Measurements from ENCODE around the gene OPRL1.
"Not testable (repeated sequence)": the region's sequence is repeated elsewhere in the genome, so short reads cannot be mapped to it uniquely, and the experiment has no call there.

The OPRL1 gene

DNA sequence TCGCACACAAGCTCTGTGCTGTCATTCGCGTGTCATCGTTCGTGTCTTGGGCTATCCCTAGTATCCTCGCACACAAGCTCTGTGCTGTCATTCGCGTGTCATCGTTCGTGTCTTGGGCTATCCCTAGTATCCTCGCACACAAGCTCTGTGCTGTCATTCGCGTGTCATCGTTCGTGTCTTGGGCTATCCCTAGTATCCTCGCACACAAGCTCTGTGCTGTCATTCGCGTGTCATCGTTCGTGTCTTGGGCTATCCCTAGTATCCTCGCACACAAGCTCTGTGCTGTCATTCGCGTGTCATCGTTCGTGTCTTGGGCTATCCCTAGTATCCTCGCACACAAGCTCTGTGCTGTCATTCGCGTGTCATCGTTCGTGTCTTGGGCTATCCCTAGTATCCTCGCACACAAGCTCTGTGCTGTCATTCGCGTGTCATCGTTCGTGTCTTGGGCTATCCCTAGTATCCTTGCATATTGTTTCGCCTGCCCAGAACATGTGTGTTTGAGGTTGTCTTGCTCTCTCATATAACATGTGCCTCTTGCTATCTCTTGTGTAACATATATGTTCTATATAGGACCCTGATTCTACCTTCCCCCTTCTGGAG is 7.4 kb downstream of the OPRL1 start:
- DNase-seq (ENCODE audit: low read depth): not testable (repeated sequence)

DNA sequence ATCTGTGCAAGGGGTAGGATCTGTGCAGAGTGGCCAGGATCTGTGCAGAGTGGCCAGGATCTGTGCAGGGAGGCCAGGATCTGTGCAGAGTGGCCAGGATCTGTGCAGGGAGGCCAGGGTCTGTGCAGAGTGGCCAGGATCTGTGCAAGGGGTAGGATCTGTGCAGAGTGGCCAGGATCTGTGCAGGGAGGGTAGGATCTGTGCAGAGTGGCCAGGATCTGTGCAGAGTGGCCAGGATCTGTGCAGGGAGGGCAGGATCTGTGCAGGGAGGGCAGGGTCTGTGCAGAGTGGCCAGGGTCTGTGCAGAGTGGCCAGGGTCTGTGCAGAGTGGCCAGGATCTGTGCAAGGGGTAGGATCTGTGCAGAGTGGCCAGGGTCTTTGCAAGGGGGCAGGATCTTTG is 8.7 kb downstream of the OPRL1 start:
- not testable (repeated sequence) for DNase-seq (ENCODE audit: low read depth)

DNA sequence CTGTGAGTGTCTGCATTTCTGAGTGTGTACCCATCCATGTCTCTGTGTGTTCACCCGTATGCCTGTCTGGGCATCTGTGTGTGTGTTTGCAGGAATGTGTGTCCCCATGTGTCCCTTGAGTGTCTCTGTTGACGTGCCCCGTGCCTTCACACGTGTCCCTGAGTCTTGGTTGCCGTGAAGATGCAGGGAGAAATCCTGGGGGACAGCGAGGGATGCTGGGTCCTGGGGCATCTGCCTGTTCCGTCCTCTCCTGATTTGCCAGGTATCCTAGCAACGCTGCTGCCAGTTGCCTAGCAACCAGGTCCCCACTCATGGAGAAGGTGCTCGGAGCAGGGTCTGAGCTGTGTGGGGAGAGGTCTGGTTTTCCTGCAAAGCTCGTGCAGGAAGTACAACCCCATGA is 10.3 kb downstream of the OPRL1 start:
- DNase-seq (ENCODE audit: low read depth): no peak

DNA sequence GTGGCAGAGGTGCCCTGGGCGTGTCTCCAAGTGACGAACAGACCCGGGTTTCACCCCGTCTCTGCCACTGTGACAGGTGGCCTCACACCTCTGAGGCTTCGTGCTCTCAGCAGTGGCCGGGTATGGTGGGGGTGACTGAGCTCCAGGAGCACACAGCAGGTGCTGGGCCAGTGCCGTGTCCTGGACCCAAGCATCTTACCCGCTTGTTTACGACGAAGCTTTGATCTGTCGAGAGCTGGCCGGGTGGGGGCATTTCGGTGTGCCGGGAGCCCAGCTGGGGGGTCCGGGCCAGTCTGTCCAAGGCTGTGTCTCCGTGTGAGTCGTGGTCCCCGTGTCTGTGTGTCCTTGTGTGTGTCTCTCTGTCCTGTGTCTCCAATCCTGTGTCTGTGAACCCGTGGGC is 11.5 kb downstream of the OPRL1 start:
- DNase-seq (ENCODE audit: low read depth): no peak

DNA sequence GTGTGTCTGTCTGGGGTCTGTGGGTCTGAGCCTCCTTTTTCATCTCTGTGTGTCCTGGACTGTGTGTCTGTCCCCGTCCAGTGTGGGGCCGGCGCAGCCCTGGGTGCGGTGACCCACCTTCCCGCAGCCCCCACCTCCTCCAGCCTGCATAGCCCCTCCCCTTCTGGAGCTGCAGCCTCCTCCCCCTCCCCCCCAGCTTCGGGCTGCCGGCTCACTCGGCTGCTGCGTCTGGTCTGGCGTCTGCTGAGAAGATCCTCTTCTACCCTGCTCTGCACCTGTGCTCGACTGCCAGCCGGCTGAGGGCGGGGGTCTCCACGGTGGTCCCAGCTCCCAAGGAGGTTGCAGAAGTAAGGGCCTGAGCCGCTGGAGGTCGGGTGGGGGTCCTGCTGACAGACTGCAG is 11.9 kb downstream of the OPRL1 start:
- DNase-seq (ENCODE audit: low read depth): no peak

DNA sequence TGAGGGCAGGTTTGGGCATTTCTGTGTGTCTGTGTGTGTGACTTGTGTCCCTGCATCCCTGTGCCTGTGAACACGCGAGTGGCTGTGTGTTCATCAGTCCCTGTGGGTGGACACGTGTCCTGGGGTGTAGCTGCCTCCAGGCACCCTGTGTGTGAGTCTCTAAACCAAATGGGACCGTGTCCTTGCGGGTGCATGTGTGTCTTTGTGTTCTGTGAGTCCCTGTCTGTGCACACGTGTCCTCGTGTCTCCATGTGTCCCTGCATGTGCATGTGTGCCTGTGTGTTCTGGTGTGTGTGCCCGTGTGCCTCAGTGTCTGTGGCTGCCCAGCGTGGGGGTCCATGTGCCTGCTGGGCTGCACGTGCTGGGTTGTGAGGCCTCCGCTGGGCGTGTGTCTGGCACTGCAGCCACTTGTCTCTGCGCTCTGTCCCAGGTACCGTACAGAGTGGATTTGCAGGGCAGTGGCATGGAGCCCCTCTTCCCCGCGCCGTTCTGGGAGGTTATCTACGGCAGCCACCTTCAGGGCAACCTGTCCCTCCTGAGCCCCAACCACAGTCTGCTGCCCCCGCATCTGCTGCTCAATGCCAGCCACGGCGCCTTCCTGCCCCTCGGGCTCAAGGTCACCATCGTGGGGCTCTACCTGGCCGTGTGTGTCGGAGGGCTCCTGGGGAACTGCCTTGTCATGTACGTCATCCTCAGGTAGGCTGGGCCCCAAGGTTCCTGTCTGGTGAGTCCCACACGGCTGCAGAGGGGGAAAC is 12.6 kb downstream of the OPRL1 start:
- no peak for DNase-seq (ENCODE audit: low read depth)

DNA sequence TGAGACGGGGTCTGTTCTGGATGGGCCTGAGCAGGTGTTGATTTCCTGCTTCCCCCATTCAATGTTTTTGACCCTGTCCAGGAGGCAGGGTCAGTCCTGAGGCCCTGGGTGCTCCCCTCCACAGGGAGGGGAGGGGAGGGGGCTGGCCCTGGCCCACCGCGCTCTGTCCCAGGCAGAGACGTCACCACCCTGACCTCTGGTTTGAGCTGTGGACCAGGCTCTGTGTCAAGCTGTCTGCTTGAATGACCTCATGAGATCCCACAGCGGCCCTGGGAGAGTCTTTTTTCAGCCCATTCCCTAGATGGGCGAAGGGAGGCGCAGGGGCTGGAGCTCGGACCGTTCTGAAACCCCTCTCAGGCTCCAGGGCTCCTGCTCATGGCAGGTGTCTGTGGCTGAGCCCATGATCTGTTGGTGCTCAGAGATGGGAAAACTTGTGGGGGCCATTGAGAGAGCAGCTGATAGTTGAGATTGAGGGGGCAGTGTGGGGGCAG is 13.2 kb downstream of the OPRL1 start:
- DNase-seq (ENCODE audit: low read depth): no peak

DNA sequence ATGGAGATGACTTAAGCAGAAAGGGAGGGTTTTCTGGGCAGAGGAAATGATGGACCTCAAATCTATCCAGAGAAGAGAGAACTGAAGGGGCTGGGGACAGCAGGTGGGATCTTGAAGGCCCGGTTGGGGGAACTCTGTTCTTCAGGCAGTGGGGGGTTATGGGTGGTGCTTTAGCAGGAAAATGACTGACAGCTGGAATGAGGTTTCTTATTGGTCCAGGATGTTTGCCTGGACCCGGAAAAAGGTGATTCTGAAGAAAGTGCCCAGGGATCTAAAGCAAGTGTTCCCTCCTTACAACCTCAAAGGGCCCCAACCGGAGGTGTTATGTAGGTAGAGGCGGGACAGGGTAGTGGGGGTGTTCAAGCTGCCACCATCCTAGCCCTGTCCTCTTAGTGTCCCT is 15.6 kb downstream of the OPRL1 start:
- no peak for DNase-seq (ENCODE audit: low read depth)

DNA sequence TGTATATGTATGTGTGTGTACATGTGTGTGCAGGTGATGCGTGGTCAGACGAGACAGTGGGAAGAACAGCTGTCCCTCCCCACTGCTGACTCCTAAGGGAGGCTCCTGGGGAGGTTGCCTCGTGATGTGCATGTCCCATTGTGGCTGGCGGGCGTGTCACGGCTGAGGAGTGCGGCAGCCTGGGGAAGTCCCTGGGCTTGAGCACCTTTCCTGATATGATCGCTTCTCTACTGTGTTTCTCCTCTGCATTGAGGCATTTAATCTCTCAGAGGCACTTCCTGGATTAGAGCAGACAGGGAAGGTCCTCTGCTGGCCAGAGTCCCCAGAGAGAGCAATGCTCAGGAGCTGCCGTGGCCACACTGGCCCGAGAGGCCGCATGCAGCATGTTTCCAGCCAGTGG is 16.0 kb downstream of the OPRL1 start:
- DNase-seq (ENCODE audit: low read depth): no peak

DNA sequence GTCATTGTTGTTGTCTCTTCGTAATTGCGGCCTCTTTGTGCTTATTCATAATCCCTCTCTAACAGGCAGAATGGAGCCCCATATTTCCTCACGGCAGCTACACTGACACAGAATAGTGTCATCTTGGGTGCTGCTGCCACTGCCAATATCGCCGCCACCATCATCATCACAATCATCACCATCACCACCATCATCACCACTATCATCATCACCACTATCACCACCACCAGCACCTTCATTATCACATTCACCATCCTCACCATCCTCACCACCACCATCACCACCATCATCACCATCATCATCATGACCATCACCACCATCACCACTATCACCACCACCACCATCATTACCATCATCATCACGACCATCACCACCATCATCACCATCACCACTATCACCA is 16.7 kb downstream of the OPRL1 start:
- no peak for DNase-seq (ENCODE audit: low read depth)

DNA sequence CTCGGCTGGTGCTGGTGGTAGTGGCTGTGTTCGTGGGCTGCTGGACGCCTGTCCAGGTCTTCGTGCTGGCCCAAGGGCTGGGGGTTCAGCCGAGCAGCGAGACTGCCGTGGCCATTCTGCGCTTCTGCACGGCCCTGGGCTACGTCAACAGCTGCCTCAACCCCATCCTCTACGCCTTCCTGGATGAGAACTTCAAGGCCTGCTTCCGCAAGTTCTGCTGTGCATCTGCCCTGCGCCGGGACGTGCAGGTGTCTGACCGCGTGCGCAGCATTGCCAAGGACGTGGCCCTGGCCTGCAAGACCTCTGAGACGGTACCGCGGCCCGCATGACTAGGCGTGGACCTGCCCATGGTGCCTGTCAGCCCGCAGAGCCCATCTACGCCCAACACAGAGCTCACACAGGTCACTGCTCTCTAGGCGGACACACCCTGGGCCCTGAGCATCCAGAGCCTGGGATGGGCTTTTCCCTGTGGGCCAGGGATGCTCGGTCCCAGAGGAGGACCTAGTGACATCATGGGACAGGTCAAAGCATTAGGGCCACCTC is 18.7 kb downstream of the OPRL1 start:
- no peak for DNase-seq (ENCODE audit: low read depth)

DNA sequence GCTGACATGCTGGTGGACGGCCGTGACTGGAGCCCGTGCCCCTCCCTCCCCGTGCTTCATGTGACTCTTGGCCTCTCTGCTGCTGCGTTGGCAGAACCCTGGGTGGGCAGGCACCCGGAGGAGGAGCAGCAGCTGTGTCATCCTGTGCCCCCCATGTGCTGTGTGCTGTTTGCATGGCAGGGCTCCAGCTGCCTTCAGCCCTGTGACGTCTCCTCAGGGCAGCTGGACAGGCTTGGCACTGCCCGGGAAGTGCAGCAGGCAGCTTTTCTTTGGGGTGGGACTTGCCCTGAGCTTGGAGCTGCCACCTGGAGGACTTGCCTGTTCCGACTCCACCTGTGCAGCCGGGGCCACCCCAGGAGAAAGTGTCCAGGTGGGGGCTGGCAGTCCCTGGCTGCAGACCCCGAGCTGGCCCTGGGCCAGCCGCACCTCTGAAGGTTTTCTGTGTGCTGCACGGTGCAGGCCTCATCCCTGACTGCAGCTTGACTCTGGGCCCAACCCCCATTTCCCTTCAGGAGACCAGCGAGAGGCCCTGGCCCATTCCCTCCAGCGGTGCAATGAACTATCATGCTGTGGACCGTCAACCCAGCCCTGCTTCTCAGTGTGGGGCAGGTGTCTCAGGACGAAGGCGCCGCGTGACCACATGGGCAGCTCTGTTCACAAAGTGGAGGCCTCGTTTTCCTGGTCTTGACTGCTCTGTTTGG is 19.4 kb downstream of the OPRL1 start:
- DNase-seq (ENCODE audit: low read depth): no peak

DNA sequence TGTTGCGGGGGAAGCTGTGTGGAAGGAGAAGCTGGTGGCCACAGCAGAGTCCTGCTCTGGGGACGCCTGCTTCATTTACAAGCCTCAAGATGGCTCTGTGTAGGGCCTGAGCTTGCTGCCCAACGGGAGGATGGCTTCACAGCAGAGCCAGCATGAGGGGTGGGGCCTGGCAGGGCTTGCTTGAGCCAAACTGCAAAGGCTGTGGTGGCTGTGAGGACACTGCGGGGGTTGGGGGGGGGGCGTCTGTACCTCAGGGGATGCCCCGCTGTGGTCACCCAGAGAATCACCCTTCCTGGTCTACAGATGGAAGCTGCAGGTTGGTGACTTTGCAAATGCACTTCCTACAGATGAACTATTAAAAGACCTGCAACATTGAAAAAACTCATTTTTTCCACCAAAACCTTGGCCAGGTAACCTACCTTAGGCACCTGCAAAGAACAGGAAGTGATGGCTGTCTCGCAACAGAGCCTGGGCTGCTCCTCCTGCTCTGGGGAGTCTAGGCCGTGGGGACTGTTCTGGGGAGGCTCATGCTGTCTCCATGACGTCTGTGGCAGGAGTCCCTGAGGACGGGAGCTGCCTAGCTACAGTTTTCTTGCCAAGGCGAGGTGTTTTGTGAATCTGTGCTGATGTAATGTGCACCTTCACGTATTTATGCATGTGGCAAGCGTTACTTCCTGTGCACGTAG is 20.1 kb downstream of the OPRL1 start:
- no peak for DNase-seq (ENCODE audit: low read depth)

DNA sequence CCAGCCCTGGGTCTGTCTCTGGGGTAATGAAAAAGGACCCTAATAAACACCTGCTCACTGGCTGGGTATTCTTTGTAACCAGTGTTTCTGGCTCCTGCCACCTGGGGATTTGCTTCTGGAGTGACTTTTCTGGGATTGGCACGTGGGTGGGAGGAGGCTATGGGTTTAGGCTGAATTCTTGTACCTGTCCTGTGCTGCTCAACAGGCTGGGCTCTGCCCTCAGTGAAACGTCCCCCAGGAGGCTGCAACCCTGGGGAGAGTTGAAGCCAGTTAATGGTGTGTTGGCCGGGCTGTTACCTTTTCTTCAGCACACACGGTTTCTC is 20.6 kb downstream of the OPRL1 start:
- DNase-seq (ENCODE audit: low read depth): no peak

DNA sequence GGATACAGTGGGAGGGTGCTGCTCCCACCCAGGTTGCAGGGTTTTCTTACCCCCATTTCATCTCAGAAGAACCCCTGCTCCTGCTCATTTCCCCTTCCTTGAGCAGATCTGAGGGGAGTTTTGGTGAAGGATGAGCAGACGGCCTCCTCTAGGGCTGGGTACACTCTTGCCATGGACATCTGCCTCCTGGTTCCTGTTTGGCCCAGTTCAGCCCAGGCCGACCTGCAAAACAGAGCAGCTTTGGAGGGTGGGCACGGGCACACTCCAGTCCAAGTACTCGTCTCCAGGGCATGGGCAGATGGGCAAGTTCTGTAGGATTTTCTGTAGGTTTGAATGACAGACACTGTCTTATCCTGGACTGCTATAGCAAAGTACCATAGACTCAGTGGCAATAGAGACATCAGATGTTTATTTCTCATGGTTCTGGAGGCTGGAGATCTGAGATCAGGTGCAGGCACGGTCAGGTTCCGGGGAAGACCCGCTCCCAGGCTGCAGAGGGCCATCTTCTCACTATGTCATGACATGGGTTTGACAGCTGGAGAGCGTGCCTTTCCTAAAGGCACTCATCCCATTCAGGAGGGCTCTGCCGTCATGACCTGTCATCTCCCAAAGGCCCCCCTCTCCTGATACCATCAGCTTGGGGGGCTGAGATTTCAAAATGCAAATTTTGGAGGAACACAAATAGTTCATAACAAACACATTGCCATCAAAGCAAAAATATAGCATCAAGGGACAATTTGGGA is 21.2 kb downstream of the OPRL1 start:
- DNase-seq (ENCODE audit: low read depth): no peak

DNA sequence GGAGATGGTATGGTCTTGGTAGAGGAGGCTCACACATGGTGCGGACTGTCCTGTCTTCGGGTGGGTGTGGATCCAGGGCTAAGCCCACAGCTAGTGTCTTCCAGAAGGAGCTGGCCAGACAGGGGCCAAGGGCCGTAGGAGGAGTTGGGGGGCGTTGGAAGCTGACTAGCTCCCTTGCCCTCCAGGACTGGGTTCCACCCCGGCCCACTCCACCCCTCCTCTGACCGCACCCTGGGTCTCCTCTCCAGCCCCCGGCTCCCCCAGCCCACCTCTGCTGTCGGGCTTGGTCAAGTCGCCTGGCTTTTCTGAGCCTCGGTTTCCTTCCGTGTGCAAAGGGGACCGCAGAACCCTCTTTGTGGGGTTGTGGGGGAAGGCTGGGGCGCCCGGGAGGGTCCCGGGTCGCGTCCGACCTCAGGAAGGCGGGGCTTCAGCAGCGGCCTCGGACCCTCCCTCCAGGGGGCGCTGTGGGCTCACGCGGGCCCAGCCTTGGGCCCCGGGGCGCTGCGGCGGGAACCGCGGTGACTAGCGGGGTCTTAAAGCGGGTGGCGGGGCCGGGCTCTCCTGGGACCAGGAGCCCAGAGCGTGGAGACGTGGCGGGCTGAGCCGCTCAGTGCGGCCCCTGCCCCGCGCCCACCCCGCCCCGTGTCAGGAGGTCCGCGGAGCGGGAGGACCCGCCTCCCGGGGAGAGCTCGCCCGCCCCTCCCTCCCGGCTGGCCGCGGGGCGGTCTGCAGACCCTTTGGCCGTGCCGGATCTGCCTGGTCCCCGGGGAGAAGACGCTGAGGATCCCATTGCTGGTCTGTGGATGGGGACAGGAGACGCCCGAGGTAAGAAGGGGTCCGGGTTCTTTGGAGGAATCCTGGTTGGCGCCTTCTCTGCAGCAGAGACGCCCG is 22.1 kb downstream of the OPRL1 start:
- no peak for DNase-seq (ENCODE audit: low read depth)

DNA sequence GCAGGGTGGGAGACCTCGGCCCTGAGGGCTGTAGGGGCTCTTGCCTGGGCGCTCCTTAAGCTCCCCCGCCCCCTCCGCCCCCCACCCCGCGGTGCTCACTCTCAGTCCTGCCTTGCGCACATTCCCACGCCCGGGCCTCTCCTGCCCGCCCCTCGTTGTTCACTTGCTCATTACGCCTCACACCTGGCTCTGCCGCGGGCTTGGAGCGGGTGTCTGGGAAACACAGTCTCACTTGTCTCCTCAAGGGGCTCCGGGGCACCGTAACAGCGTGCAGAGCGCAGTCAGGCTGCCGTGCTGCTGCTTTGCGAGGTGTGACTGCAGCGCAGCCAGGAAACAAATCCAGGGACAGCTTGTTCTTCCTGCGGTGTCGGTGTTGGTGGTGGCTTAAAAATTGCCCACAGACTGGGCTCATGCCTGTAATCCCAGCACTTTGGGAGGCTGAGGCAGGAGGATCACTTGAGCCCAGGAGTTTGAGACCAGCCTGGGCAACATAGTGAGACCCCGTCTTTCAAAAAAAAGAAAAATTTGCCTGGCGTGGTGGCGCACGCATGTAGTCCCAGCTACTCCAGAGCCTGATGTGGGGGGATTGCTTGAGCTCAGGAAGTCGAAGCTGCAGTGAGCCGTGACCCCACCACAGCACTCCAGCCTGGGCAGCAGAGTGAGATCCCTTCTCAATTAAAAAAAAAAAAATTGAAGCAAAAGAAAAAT is 22.9 kb downstream of the OPRL1 start:
- no peak for DNase-seq (ENCODE audit: low read depth)

DNA sequence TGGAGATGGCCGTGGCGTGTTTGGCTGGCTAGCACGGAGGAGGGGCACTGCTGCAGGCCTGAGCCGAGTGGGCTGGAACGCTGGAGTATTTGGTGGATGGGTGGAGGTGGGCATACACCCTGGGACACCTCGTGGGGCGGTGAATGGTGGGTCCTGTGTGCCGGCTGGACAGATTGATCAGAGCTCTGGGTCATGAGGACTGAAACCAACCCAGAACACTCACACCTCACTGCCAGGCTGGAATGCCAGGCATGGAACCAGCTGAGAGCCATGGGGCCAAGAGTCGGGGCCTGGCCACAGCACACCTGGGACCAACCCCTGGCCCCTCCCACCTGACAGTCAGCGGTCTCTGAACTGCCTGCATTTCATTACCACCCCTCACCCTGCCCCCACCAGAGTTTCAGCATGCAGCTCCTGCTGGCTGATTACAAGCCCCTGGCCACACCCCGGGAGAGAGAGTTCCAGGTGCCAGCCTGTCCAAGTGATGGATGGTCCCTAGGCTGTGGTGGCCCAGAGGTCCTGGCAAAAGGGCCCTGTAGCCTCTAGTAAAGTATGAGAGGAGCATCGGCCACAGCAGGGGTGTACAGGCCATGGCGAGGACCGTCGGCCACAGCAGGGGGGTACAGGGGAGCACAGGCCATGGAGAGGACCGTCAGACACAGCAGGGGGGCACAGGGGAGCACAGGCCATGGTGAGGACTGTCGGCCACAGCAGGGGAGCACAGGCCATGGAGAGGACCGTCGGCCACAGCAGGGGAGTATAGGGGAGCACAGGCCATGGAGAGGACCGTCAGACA is 24.2 kb downstream of the OPRL1 start:
- no peak for DNase-seq (ENCODE audit: low read depth)
